ENCODE results near the gene BCAS3.

BCAS3 gene

DNA sequence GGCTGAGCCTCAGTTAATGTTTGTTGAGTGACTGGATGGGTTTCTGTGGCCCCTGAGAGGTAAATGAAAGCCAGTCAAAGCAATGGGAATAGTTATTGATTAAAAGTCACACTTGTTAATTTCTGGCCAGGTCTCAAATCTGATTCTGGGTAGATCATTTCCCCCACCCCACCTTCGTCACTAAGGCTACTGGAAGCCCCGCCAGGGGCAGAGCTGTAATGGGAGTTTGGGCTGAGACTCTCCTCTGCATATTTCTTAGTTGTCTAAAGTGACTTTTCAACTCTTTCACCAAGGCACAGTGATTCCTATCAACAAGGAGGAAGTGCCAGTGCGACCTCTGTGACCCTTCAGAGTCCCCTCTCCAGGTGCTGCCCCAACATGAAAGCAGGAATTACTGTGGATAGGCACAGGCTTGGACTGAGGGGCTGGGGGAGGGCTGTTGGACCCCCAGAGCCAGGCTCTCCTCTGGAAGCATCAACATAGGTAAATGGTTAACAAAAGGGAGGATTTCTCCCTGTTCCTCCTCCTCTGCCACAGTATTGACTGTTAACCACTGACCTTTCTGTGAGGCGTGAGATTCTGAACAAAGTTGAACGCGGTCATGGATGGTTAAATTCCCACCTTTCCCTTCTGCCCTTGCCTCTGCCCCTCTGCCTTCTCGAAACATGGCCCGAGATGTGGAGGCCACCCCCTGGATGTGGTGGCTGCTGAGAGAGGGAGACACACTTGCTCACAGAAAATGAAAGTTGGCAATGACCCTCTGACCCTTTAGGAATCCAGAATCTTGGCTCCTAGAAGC is 701.2 kb downstream of the BCAS3 start:
- DNase-seq = no peak

DNA sequence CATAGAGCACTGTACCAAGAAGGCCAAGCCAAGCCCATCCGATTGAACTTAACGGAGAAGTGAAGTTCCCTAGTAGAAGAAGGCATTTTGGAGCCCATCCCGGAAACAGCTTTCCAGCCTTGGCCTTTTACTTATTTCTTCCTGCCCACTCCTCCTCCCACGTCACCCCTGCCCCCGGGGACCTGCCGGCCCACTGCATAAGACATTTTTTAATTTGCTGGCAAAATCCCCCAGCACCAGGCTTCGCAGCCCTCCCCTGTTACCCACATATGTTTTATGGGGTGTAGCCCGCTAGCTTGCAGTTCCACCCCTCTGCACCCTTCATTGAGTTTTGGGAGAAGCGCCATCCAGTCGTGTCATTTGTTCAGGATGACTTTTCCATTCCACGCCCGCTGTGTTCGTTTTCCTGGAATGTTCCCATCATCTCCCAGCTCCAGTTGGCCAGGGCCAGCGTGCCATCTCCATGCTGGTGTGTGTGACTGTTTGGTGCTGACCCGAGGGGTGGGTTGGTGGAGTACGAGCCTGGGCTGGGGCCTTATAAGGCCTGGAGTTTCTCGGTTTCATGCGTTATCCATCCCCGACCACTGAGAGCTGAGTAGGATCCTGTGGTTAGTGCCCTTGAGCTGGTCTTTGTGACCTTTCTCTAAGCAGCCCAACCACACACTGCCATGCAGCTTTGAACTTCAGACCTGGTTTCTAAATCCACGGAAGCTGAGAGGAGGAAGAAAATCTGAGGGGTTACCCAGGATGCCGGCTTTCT is 702.0 kb downstream of the BCAS3 start:
- DNase-seq = no peak

DNA sequence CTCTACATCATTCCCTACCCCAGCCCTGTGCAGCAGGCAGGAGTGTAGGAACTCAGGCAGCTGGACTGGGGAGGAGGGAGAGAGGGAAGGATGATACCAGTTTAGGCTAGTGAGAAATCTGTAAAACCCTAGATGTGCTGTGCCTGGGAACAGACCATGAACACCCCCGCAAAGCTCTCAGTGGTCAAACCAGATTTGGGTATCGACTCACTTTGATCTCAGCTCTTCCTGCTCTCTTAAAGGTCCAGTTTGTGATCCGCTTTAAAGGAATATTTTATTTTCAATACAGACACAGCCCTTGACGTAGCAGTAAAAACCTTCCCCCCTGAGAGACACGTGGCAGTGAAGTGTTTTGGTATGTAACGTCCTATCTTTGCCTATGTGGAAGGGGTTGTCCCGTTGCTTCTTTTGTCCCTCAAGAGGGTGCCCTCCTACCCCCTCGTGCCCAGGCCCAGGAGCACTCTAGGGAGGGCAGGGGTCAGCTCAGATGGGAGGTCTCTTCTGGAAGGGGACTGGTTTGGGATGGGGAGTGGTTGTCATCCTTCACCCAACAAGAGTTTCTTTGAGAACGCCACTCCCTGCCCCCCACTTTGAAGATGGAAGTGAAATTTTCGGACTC is 702.7 kb downstream of the BCAS3 start:
- DNase-seq = no peak

GRCh38 chr17:61380836-61381525 is 703.3 kb downstream of the BCAS3 start:
- no peak for DNase-seq

DNA sequence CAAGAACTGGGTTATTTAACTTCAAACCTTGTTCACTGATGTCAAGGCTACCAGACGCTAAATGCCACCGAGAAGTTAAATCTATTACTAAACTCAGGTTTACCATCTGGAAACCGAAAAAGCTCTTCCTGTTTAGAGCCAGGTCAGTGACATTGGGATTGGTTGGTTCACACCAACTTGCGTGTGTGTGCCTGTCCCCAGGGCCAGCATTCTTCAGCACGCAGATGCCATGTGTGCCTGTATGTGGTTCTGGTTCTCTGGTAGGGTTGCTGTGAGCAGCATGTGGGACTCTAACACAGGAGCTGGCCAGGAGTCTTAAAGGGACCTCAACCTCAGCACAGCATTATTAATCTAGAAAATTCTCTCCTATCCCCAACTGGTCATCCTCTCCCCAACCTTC is 703.9 kb downstream of the BCAS3 start:
- DNase-seq = no peak

DNA sequence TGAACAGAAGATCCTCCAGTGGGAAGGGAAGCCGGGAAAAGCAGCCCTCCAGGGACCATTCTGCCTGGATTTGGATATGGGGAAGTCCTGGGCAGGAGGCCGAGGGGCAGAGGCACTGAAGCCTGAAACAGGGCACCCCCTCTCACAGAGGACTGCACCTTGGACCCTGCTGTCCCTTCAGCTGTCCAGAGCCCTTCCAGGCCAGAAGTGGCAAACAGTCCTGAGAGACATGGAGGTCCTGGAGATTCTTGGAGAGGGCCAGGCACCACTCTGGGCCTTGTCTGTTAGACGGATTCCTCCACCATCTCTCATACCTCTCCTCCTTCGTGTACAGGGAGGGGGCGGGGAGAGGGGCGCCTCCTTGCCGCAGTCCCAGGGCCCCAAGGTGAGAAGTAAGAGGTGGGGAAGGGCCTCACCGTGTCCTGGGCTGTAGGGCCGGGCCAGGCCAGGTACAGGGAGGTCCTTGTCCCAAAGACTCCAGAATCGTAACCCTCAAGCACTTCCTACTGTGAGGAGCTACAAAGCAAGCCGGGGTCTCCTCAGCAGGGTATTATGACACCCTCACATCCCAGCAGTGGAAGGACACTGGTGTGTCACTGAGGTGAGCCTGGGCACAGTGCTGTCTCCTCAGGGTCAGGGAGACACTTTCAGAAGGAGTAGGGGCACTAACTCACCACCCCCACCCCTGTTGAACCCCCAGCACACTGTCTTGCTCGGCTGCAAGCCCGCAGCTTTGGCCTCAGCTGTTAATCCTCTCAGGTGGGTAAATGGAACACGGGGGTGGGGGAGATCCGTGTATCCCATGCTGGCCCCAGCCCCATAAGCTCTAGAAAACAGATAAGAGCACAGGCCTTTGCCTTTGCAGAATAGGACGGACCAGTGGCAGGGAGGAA is 705.4 kb downstream of the BCAS3 start:
- no peak for DNase-seq

- no peak for DNase-seq
These were observed 706.1 kb downstream of the BCAS3 start for GRCh38 chr17:61383689-61384201.

- no peak for DNase-seq
These were observed 706.7 kb downstream of the BCAS3 start for GRCh38 chr17:61384354-61384691.

DNA sequence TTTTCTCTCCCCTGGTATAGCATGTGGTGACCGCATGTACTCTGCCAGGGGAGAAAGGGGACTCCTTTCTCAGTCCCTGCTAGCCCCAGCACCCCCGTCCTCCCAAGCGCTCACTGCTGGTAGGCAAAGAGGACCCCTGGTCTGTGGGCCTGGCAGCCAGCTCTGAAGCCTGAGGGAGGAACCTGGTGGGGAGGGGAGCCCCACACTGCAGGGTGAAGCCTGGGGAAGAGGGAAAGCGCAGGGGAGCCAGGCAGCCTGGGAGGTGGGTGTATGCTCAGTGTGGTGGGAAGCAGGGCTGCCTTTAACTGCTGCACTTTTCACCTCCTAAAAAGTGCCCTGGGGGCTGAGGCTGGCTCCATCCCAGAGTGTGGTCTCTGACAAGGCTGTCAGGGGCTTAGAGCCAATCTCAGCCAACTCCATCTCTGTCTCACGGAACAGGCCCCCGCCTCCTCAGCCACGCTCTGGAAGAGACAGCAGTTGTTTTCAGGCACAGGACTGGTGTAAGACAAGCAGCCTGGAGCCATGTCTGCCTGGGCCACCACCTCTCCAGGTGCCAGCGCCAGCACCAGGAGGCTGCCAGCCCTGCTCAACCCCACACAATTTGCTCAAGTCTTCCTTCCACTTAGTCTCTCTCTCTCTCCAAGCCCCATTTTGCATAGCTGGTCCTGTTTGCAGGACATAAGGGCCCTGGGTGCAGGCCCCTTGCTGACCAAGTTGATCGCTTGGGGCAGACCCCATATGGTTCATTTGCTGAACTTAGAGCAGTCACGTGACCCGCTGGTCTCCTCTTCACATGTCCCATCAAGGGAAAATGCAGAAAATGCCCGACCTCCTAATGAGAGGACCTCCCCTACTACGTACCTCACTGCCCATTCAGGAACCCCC is 707.3 kb downstream of the BCAS3 start:
- DNase-seq = no peak

- DNase-seq = no peak
These were observed 708.1 kb downstream of the BCAS3 start for GRCh38 chr17:61385577-61386236.

- DNase-seq = no peak
These were observed 708.6 kb downstream of the BCAS3 start for GRCh38 chr17:61386251-61386650.

DNA sequence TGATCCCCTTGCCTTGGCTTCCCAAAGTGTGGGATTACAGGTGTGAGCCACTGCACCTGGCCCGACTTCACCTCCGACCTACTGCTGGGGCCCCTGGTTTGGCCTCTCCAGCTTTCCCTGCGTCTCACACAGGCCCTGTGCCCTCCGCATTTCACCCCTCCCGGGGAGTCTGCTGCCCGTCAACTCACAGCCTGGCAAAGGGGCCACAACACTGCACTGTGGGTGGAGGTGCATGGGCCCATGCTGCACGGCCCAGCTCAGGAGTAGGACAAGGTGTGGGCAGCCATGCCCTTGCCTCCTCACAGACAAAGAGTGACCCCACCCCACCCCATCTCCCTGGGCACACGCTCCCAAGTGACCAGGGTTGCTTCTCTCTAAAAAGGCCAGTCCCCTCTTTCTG is 709.4 kb downstream of the BCAS3 start:
- no peak for DNase-seq

DNA sequence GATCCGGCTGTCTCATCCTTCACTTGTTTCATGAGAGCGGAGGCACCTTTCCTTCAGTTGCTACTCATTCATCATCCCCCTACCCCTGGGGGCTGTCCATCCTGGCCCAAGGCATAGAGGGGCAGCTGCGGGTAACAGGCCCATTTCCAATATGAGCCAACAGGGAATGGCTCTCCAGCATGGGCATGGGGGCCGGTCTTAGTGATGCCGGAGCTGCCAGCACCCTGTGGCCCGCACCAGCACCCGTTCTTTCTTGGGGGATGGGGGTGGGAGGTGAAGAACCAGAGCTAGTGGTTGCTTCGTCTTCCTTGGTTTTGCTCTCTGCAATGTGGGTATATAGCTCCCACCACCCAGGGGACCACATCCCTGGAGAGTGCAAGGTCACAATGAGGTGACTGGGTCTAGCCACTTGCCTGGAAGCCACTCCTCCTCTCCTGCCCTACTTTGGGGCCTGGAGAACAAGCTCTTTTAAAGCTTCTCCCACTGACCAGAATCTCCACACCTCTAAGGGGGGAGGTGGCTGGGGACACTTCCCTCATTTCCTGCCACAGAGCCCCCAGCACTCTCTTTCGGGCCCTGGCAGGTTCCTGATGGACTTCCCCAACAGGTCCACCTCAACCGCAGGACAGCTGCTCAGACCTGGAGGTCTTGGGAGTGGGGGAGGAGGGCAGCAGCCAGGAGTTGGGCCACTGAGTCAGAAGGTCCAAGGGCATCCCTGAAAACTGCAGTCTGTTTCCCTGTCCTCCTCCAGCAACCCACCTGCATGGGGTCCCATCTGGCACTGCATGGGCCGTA is 710.1 kb downstream of the BCAS3 start:
- no peak for DNase-seq

- no peak for DNase-seq
These were observed 711.1 kb downstream of the BCAS3 start for GRCh38 chr17:61388561-61389356.

DNA sequence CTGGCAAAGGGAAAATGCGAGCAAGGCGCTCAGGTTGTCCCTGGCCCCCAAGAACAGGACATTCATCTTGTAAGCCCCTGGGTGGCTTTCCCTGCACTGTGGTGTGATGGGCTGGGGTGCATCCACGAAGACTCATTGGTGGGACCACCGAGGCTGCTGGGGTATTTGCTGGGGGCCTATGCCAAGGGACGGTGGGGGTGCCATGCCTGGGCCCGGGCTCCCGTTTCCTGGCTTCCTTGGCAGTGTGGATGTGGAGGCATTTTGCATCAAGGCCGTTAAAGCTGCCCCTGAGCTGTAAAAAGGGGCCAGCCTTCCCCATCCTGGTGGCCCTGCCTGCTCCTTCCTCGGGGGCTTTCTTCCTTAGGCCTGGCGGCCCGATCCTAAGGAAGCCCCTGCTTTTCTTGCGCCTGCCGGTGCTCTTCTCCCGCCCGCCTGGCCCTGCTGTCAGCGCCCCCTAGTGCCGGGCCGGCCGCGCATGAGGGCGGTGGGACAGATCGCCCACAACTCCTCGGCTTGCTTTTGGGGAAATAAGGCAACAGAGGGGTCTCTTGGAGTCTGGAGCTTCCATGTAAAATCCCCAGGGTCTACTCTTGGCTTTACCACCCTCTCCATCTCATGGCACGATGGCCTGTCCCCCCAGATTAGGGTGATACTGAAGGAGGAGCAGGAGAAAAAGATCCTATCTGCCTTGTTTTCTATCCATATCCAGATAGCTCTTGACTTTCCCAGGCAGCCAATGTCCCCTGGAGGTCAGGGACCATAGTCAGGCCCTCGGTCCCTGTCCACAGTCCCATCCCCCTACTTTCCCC is 712.2 kb downstream of the BCAS3 start:
- DNase-seq = no peak

DNA sequence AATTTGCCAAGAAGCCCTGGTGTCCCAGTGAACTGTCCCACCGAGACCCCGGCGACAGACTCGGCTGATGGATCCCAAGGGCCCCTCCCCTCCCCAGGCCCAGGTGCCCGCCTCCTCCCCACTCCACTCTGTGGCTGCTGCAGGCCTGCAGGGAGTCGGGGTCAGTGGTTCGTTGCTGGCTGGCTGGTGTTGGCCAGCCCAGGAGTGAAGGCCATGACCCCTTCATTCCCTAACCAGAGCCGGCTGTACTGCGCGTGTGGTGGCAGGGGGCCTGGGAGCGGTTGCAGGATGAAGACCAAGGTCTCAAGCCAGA is 712.8 kb downstream of the BCAS3 start:
- no peak for DNase-seq

GRCh38 chr17:61391595-61392291 is 714.1 kb downstream of the BCAS3 start:
- no peak for DNase-seq

Measured in DMS153 (cell line).